Measurements from ENCODE around the gene CLP1. TPM values are rescaled to one million over a fixed set of nuclear protein-coding genes. Genes with fewer than 3 reads are reported as not detected.

The CLP1 gene
- total RNA-seq, 1 donor, result 15.2 TPM

DNA sequence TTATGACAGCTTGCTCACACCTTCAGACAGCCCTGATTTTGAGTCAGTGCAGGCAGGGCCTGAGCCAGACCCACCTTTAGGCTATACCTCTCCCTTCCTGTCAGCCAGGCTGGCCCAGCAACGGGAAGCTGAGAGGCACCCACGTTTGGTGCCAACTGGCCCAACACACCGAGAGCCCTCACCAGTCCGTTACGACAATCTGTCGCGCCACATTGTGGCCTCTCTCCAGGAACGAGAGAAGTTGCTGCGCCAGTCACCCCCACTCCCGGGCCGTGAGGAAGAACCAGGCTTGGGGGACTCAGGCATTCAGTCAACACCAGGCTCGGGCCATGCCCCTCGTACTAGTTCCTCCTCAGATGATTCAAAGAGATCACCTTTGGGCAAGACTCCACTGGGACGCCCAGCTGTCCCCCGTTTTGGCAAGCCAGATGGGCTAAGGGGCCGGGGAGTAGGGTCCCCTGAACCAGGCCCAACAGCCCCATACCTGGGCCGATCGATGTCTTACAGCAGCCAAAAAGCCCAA, 41.3 kb downstream of the CLP1 start:
- Histone ChIP-seq H3K4me1 (ENCODE audit: insufficient read depth, low read length) (peaks cover 6% of the 10 kb centered on the region), H3K9me3 (ENCODE audit: low read depth, low read length) (no peaks in the 10 kb centered on the region), H3K4me3 (ENCODE audit: insufficient read depth, low read length) (no peak overlapping the region), H3K27me3 (ENCODE audit: insufficient read depth, low read length) (no peaks in the 10 kb centered on the region), H4K20me1 (ENCODE audit: insufficient read depth, low read length) (peaks cover 1% of the 10 kb centered on the region), H3K27ac (ENCODE audit: low read depth, low read length) (no peak overlapping the region), H3K36me3 (ENCODE audit: insufficient read depth, low read length) (peaks cover 69% of the 10 kb centered on the region), H2AFZ (ENCODE audit: low read length) (no peak overlapping the region), H3K79me2 (ENCODE audit: insufficient read depth, low read length) (no peaks in the 10 kb centered on the region), H3K4me2 (ENCODE audit: insufficient read depth, low read length) (no peak overlapping the region)
- DNase-seq (ENCODE audit: insufficient read length, low spot score, missing footprints), result no peak
- no peak for TF ChIP-seq CTCF (IDR thresholded peaks at IDR 0.05; ENCODE audit: extremely low read depth, low read depth, low read length)

- Histone ChIP-seq H3K9me3 (ENCODE audit: low read depth, low read length) (no peaks in the 10 kb centered on the region), H3K79me2 (ENCODE audit: insufficient read depth, low read length) (peaks cover under 1% of the 10 kb centered on the region), H3K4me3 (ENCODE audit: insufficient read depth, low read length) (no peak overlapping the region), H3K27me3 (ENCODE audit: insufficient read depth, low read length) (no peaks in the 10 kb centered on the region), H3K4me1 (ENCODE audit: insufficient read depth, low read length) (peaks cover 7% of the 10 kb centered on the region), H3K36me3 (ENCODE audit: insufficient read depth, low read length) (peaks cover 70% of the 10 kb centered on the region), H2AFZ (ENCODE audit: low read length) (no peak overlapping the region), H4K20me1 (ENCODE audit: insufficient read depth, low read length) (peaks cover 3% of the 10 kb centered on the region), H3K27ac (ENCODE audit: low read depth, low read length) (no peak overlapping the region), H3K4me2 (ENCODE audit: insufficient read depth, low read length) (no peak overlapping the region)
- TF ChIP-seq CTCF (IDR thresholded peaks at IDR 0.05; ENCODE audit: extremely low read depth, low read depth, low read length), result no peak
- DNase-seq (ENCODE audit: insufficient read length, low spot score, missing footprints), result no peak
These were observed 42.3 kb downstream of the CLP1 start for GRCh38 chr11:57699813-57700212.

GRCh38 chr11:57700425-57700824, 42.9 kb downstream of the CLP1 start:
- no peak overlapping the region for H3K27ac ChIP-seq (ENCODE audit: low read depth, low read length)
- H3K36me3 ChIP-seq (ENCODE audit: insufficient read depth, low read length), result peaks cover 71% of the 10 kb centered on the region
- DNase-seq (ENCODE audit: insufficient read length, low spot score, missing footprints), result peak; percentile 49

DNA sequence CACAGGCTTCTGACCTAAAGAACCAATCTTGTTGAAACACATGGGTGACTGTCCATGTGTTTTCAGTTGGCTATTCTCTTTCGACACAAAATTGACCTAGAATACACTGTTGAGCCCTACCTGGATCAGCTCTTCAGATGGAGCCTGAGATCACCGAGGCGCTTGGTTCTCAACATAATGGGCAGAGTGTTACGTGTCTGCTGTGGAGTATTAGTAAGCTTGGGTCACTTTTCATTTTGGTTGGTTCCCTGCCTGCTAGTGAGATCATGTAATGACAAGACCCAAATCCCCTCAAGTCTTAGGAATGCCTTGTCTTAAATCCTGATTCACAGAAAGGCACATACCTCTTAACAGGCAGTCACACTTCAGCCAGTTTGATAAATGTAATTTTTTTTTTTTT, 45.8 kb downstream of the CLP1 start:
- DNase-seq (ENCODE audit: insufficient read length, low spot score, missing footprints), result peak; percentile 52
- H3K9me3 ChIP-seq (ENCODE audit: low read depth, low read length), result no peaks in the 10 kb centered on the region
- no peak for TF ChIP-seq CTCF (IDR thresholded peaks at IDR 0.05; ENCODE audit: extremely low read depth, low read depth, low read length)
- no peak overlapping the region for H3K4me2 ChIP-seq (ENCODE audit: insufficient read depth, low read length)
- H3K36me3 ChIP-seq (ENCODE audit: insufficient read depth, low read length), result peaks cover 58% of the 10 kb centered on the region
- H3K79me2 ChIP-seq (ENCODE audit: insufficient read depth, low read length), result peaks cover 20% of the 10 kb centered on the region
- no peaks in the 10 kb centered on the region for H3K27me3 ChIP-seq (ENCODE audit: insufficient read depth, low read length)
- H4K20me1 ChIP-seq (ENCODE audit: insufficient read depth, low read length), result peaks cover 9% of the 10 kb centered on the region
- H3K4me3 ChIP-seq (ENCODE audit: insufficient read depth, low read length), result no peak overlapping the region
- peaks cover 7% of the 10 kb centered on the region for H3K4me1 ChIP-seq (ENCODE audit: insufficient read depth, low read length)
- H3K27ac ChIP-seq (ENCODE audit: low read depth, low read length), result peak overlapping the region; percentile 71
- no peak overlapping the region for H2AFZ ChIP-seq (ENCODE audit: low read length)

More at GRCh38 chr11:57700425-57700824, 42.9 kb downstream of the CLP1 start:
- no peaks in the 10 kb centered on the region for H3K9me3 ChIP-seq (ENCODE audit: low read depth, low read length)
- peaks cover 3% of the 10 kb centered on the region for H4K20me1 ChIP-seq (ENCODE audit: insufficient read depth, low read length)
- peaks cover 7% of the 10 kb centered on the region for H3K4me1 ChIP-seq (ENCODE audit: insufficient read depth, low read length)
- no peaks in the 10 kb centered on the region for H3K27me3 ChIP-seq (ENCODE audit: insufficient read depth, low read length)
- peaks cover 3% of the 10 kb centered on the region for H3K79me2 ChIP-seq (ENCODE audit: insufficient read depth, low read length)
- H2AFZ ChIP-seq (ENCODE audit: low read length), result no peak overlapping the region
- TF ChIP-seq CTCF (IDR thresholded peaks at IDR 0.05; ENCODE audit: extremely low read depth, low read depth, low read length), result no peak
- no peak overlapping the region for H3K4me2 ChIP-seq (ENCODE audit: insufficient read depth, low read length)
- no peak overlapping the region for H3K4me3 ChIP-seq (ENCODE audit: insufficient read depth, low read length)

All from osteoblast (primary cell).